Liver (tissue), 3 donors: ENCODE data around the gene NRIP2.

ENCODE experiments used
- CTCF ChIP-seq: fragments of 150-350 bp; IDR thresholded peaks from 2 replicates; pipeline ENCODE4 v1.5.1; 2017; ENCODE audit warnings: improper control_type of control experiment, low read depth, low read length; ENCODE audit not compliant: missing input control
- EGR1 ChIP-seq, 2 donors: IDR thresholded peaks; 2 replicates each; pipeline ENCODE4 v1.6.1; 2016 to 2018; ENCODE audit warnings: antibody characterized with exemption in 2 of 2, low read depth in 2 of 2
- GABPA ChIP-seq, 2 donors: IDR thresholded peaks in 1 of 2; conservative IDR thresholded peaks in 1 of 2; 2 replicates each; pipeline ENCODE4 v1.6.1; 2016; ENCODE audit warnings: antibody characterized with exemption in 2 of 2, mild to moderate bottlenecking in 1 of 2, moderate library complexity in 1 of 2
- JUND ChIP-seq, 2 donors: IDR thresholded peaks; 2 replicates each; pipeline ENCODE4 v1.6.1; 2016; ENCODE audit warnings: antibody characterized with exemption in 2 of 2
- MAX ChIP-seq: IDR thresholded peaks from 2 replicates; pipeline ENCODE4 v1.6.1; 2016; ENCODE audit warnings: antibody characterized with exemption
- SP1 ChIP-seq: IDR thresholded peaks from 2 replicates; pipeline ENCODE4 v1.6.1; 2018; ENCODE audit warnings: antibody characterized with exemption, mild to moderate bottlenecking
- TAF1 ChIP-seq: conservative IDR thresholded peaks from 2 replicates; pipeline ENCODE4 v1.6.1; 2016; ENCODE audit warnings: antibody characterized with exemption, mild to moderate bottlenecking
- YY1 ChIP-seq: IDR thresholded peaks from 2 replicates; pipeline ENCODE4 v1.6.1; 2016; ENCODE audit warnings: antibody characterized with exemption, mild to moderate bottlenecking
- ZBTB33 ChIP-seq: IDR thresholded peaks from 2 replicates; pipeline ENCODE4 v1.6.1; 2016; ENCODE audit warnings: antibody characterized with exemption
- donor health status: healthy.
- donor health status: healthy.

- TF ChIP-seq GABPA (IDR thresholded peaks at IDR 0.05 in 1 of 2, conservative IDR thresholded peaks at IDR 0.05 in 1 of 2) = no peak
- no peak for TF ChIP-seq CTCF
- TF ChIP-seq ZBTB33 = no peak
- TF ChIP-seq SP1 = no peak
- no peak for TF ChIP-seq MAX
- TF ChIP-seq JUND (IDR thresholded peaks at IDR 0.05) = no peak
- no peak for TF ChIP-seq TAF1
- TF ChIP-seq YY1 = no peak
- TF ChIP-seq EGR1 (IDR thresholded peaks at IDR 0.05; ENCODE audit: low read depth in 2 of 2) = no peak
Measured at GRCh38 chr12:2819810-2820209, 15.0 kb downstream of the NRIP2 start.
